Astrocyte (in vitro differentiated cells and primary cell): ENCODE data around the gene SUPT7L. TPM values are rescaled to one million over a fixed set of nuclear protein-coding genes. Genes with fewer than 3 reads are reported as not detected.

ENCODE experiments used
- DNase-seq: peaks from one replicate; pipeline ENCODE4 v3.0.0-alpha.2; 2010; ENCODE audit warnings: low read depth
- FAIRE-seq: peaks from 2 replicates; lab custom pipeline; 2011; peaks lifted over from hg19 to GRCh38; lab: Jason Lieb, UNC
- H2AFZ ChIP-seq: 2 replicates; pipeline ENCODE4 v1.6.0; 2012; ENCODE audit warnings: low read depth, low read length, inconsistent platforms
- H3K27ac ChIP-seq: 2 replicates; pipeline ENCODE4 v1.5.1; 2011; ENCODE audit warnings: low read depth, low read length, inconsistent platforms
- H3K27me3 ChIP-seq: 2 replicates; pipeline ENCODE4 v1.6.0; 2011; ENCODE audit warnings: low read length, inconsistent platforms; ENCODE audit not compliant: insufficient read depth
- H3K36me3 ChIP-seq: 2 replicates; pipeline ENCODE4 v1.5.1; 2011; ENCODE audit warnings: low read length, inconsistent platforms; ENCODE audit not compliant: insufficient read depth
- H3K4me1 ChIP-seq: 2 replicates; pipeline ENCODE4 v1.5.1; 2011; ENCODE audit warnings: low read length, inconsistent platforms; ENCODE audit not compliant: insufficient read depth
- H3K4me2 ChIP-seq: 2 replicates; pipeline ENCODE4 v1.6.0; 2012; ENCODE audit warnings: low read length, inconsistent platforms
- H3K4me3 ChIP-seq: 2 replicates; pipeline ENCODE4 v1.5.1; 2011; ENCODE audit warnings: low read depth, mild to moderate bottlenecking, low read length, inconsistent platforms; ENCODE audit not compliant: insufficient read depth
- H3K79me2 ChIP-seq: 2 replicates; pipeline ENCODE4 v1.6.0; 2012; ENCODE audit warnings: mild to moderate bottlenecking, low read length, inconsistent platforms; ENCODE audit not compliant: insufficient read depth
- H3K9ac ChIP-seq: 2 replicates; pipeline ENCODE4 v1.6.0; 2012; ENCODE audit warnings: mild to moderate bottlenecking, low read length, inconsistent platforms
- H3K9me3 ChIP-seq: 2 replicates; pipeline ENCODE4 v1.5.1; 2012; ENCODE audit warnings: low read depth, mild to moderate bottlenecking, low read length, inconsistent platforms; ENCODE audit not compliant: insufficient read depth
- H4K20me1 ChIP-seq: 2 replicates; pipeline ENCODE4 v1.6.0; 2012; ENCODE audit warnings: low read length, inconsistent platforms; ENCODE audit not compliant: insufficient read depth
- H3K27ac Mint-ChIP-seq: one replicate; pipeline ENCODE4 v1.8.0; 2021; ENCODE audit warnings: mild to moderate bottlenecking, mixed read lengths; ENCODE audit not compliant: unreplicated experiment
- H3K27me3 Mint-ChIP-seq: one replicate; pipeline ENCODE4 v1.8.0; 2021; ENCODE audit warnings: low read depth, mixed read lengths; ENCODE audit not compliant: unreplicated experiment
- H3K36me3 Mint-ChIP-seq: one replicate; pipeline ENCODE4 v1.8.0; 2021; ENCODE audit warnings: low read depth, mixed read lengths; ENCODE audit not compliant: unreplicated experiment
- H3K4me1 Mint-ChIP-seq: one replicate; pipeline ENCODE4 v1.8.0; 2021; ENCODE audit warnings: low read depth, mixed read lengths; ENCODE audit not compliant: unreplicated experiment
- H3K4me3 Mint-ChIP-seq: one replicate; pipeline ENCODE4 v1.8.0; 2021; ENCODE audit warnings: mild to moderate bottlenecking, moderate library complexity, mixed read lengths; ENCODE audit not compliant: unreplicated experiment
- H3K9me3 Mint-ChIP-seq: one replicate; pipeline ENCODE4 v1.8.0; 2021; ENCODE audit warnings: mild to moderate bottlenecking, mixed read lengths; ENCODE audit not compliant: unreplicated experiment
- CTCF ChIP-seq: IDR thresholded peaks from 2 replicates; pipeline ENCODE4 v1.5.1; 2011; ENCODE audit warnings: low read depth, mild to moderate bottlenecking, inconsistent platforms, low read length, moderate library complexity; ENCODE audit not compliant: insufficient read depth
- EZH2 ChIP-seq: IDR thresholded peaks from 2 replicates; pipeline ENCODE4 v1.6.1; 2012; ENCODE audit warnings: mild to moderate bottlenecking, low read length, inconsistent platforms; ENCODE audit not compliant: insufficient read depth
- total RNA-seq: library from RNA; stranded (reverse); gene quantifications from 2 replicates; pipeline ENCODE4 v1.2.1, GENCODE V29; 2021

SUPT7L gene
- total RNA-seq, 1 donor from 2014 or later, result 27.8 TPM

GRCh38 chr2:27701676-27702075 lies 38.3 kb upstream of the SUPT7L start:
- Histone ChIP-seq H3K27ac (no peak overlapping the region), H3K9ac (no peak overlapping the region), H3K79me2 (no peaks in the 10 kb centered on the region), H3K27me3 (no peaks in the 10 kb centered on the region), H4K20me1 (no peaks in the 10 kb centered on the region), H3K36me3 (peaks cover 3% of the 10 kb centered on the region), H3K4me2 (no peak overlapping the region), H3K4me3 (no peak overlapping the region), H3K9me3 (no peaks in the 10 kb centered on the region), H3K4me1 (peaks cover 35% of the 10 kb centered on the region), H2AFZ (no peak overlapping the region)
- TF ChIP-seq EZH2 (no peak), CTCF (no peak)
- no peak overlapping the region for H3K4me3 Mint-ChIP-seq
- FAIRE-seq (no peak), DNase-seq (peak; percentile 57)
- H3K27me3 Mint-ChIP-seq, result no peaks in the 10 kb centered on the region
- H3K9me3 Mint-ChIP-seq, result no peaks in the 10 kb centered on the region
- H3K27ac Mint-ChIP-seq, result no peak overlapping the region
- H3K4me1 Mint-ChIP-seq, result peaks cover 33% of the 10 kb centered on the region
- H3K36me3 Mint-ChIP-seq, result no peaks in the 10 kb centered on the region

- TF ChIP-seq CTCF (no peak), EZH2 (no peak)
- no peak overlapping the region for H3K4me3 Mint-ChIP-seq
- no peak for DNase-seq
- peaks cover 4% of the 10 kb centered on the region for H3K36me3 Mint-ChIP-seq
- H3K9me3 Mint-ChIP-seq, result no peaks in the 10 kb centered on the region
- FAIRE-seq, result no peak
- Histone ChIP-seq H3K9ac (no peak overlapping the region), H4K20me1 (no peaks in the 10 kb centered on the region), H3K27me3 (no peaks in the 10 kb centered on the region), H3K27ac (no peak overlapping the region), H3K4me3 (no peak overlapping the region), H3K79me2 (no peaks in the 10 kb centered on the region), H3K9me3 (no peaks in the 10 kb centered on the region), H3K36me3 (peaks cover 12% of the 10 kb centered on the region), H3K4me2 (no peak overlapping the region), H2AFZ (no peak overlapping the region), H3K4me1 (peaks cover 6% of the 10 kb centered on the region)
- H3K27me3 Mint-ChIP-seq, result no peaks in the 10 kb centered on the region
- peaks cover 15% of the 10 kb centered on the region for H3K4me1 Mint-ChIP-seq
- H3K27ac Mint-ChIP-seq, result no peak overlapping the region
These were observed 34.2 kb upstream of the SUPT7L start for GRCh38 chr2:27697660-27698059.

GRCh38 chr2:27690052-27690451 lies 26.6 kb upstream of the SUPT7L start:
- FAIRE-seq, result no peak
- Histone ChIP-seq H3K27ac (no peak overlapping the region), H4K20me1 (no peaks in the 10 kb centered on the region), H3K4me2 (no peak overlapping the region), H2AFZ (no peak overlapping the region), H3K4me1 (no peaks in the 10 kb centered on the region), H3K4me3 (no peak overlapping the region), H3K9ac (no peak overlapping the region), H3K9me3 (no peaks in the 10 kb centered on the region), H3K79me2 (no peaks in the 10 kb centered on the region), H3K36me3 (peaks cover 21% of the 10 kb centered on the region), H3K27me3 (no peaks in the 10 kb centered on the region)
- no peaks in the 10 kb centered on the region for H3K4me1 Mint-ChIP-seq
- H3K27ac Mint-ChIP-seq, result no peak overlapping the region
- no peaks in the 10 kb centered on the region for H3K27me3 Mint-ChIP-seq
- H3K9me3 Mint-ChIP-seq, result no peaks in the 10 kb centered on the region
- peaks cover 15% of the 10 kb centered on the region for H3K36me3 Mint-ChIP-seq
- no peak for TF ChIP-seq CTCF
- no peak for TF ChIP-seq EZH2
- no peak overlapping the region for H3K4me3 Mint-ChIP-seq
- no peak for DNase-seq
